Muscle of leg (tissue), 11 donors: ENCODE data around the gene ESRRA. TPM values are rescaled to one million over a fixed set of nuclear protein-coding genes. Genes with fewer than 3 reads are reported as not detected.
A peak's percentile ranks its signal among the peaks of the same experiment; 100 is the strongest.

Experiments
- DNase-seq: peaks from one replicate; pipeline ENCODE4 v3.0.0; 2013
- H3K27ac ChIP-seq: one replicate; pipeline ENCODE4 v1.5.1; 2013; ENCODE audit warnings: mild to moderate bottlenecking, low read length, control low read depth
- H3K27me3 ChIP-seq: one replicate; pipeline ENCODE4 v1.6.1; 2013; ENCODE audit warnings: low read length; ENCODE audit not compliant: control insufficient read depth, insufficient read depth
- H3K36me3 ChIP-seq: one replicate; pipeline ENCODE4 v1.6.1; 2013; ENCODE audit warnings: low read length; ENCODE audit not compliant: control insufficient read depth, insufficient read depth
- H3K4me1 ChIP-seq: one replicate; pipeline ENCODE4 v1.6.1; 2013; ENCODE audit warnings: low read length; ENCODE audit not compliant: control insufficient read depth, insufficient read depth
- H3K4me3 ChIP-seq: one replicate; pipeline ENCODE4 v1.5.1; 2013; ENCODE audit warnings: low read length, control low read depth
- H3K9me3 ChIP-seq: replicated peaks from 2 replicates; pipeline ENCODE4 v1.6.1; 2013; ENCODE audit warnings: low read depth, low read length; ENCODE audit not compliant: control insufficient read depth
- WGBS: methylation state at CpG from one replicate; pipeline ENCODE4 v1.1.5; 2013; ENCODE audit warnings: missing lambda C conversion rate; ENCODE audit not compliant: insufficient coverage; 5-methylcytosine and 5-hydroxymethylcytosine counted together
- polyA plus RNA-seq, 8 donors: library from polyadenylated mRNA; unstranded; fragments of 120-200 nt; gene quantifications; one replicate each; pipeline versions ENCODE4 v1.2.1 to v1.2.3, GENCODE V29; 2013; ENCODE audit warnings: inconsistent platforms in 1 of 8, low replicate concordance in 1 of 8; ENCODE audit not compliant: insufficient read length in 8 of 8, insufficient read depth in 1 of 8
- total RNA-seq: library from RNA; stranded (reverse); fragments of 120-200 nt; gene quantifications from one replicate; pipeline ENCODE4 v1.2.4, GENCODE V29; 2013

ESRRA gene
- total and polyA plus RNA-seq, 9 donors = 26.1 to 35.9 (median 30.1) TPM

- H3K36me3 ChIP-seq = peaks cover 34% of the 10 kb centered on the region
- H3K4me1 ChIP-seq = peaks cover 33% of the 10 kb centered on the region
- under 1% methylated on average over 70 of the region's 70 CpGs for WGBS
- no peaks in the 10 kb centered on the region for H3K27me3 ChIP-seq
- H3K4me3 ChIP-seq = peak within 1 kb of the TSS; percentile 92
- no peaks in the 10 kb centered on the region for H3K9me3 ChIP-seq
- H3K27ac ChIP-seq = peak within 1 kb of the TSS; percentile 69
- peak; percentile 86 for DNase-seq
Measured at GRCh38 chr11:64358907-64359711, 53.8 kb downstream of the ESRRA start, which contains the start of gene RPS6KA4. Gene RPS6KA4, plus strand, starts transcription at chr11:64359162. Its CDS starts 74 bp downstream, at chr11:64359236.

- 27% methylated on average over 33 of the region's 38 CpGs for WGBS
- no peaks in the 10 kb centered on the region for H3K27me3 ChIP-seq
- H3K27ac ChIP-seq = no peak overlapping the region
- H3K9me3 ChIP-seq = no peaks in the 10 kb centered on the region
- peaks cover 28% of the 10 kb centered on the region for H3K4me1 ChIP-seq
- peaks cover 39% of the 10 kb centered on the region for H3K36me3 ChIP-seq
- H3K4me3 ChIP-seq = peak overlapping the region; percentile 92
- no peak for DNase-seq
Measured at GRCh38 chr11:64359712-64360445, 54.6 kb downstream of the ESRRA start.

GRCh38 chr11:64360448-64360921 lies 55.2 kb downstream of the ESRRA start:
- Histone ChIP-seq H3K27me3 (no peaks in the 10 kb centered on the region), H3K4me1 (peaks cover 24% of the 10 kb centered on the region), H3K9me3 (no peaks in the 10 kb centered on the region), H3K27ac (no peak overlapping the region), H3K4me3 (no peak overlapping the region), H3K36me3 (peaks cover 45% of the 10 kb centered on the region)
- WGBS = 53% methylated on average over 3 of the region's 13 CpGs
- DNase-seq = no peak

- Histone ChIP-seq H3K4me3 (no peak overlapping the region), H3K27ac (no peak overlapping the region), H3K36me3 (peaks cover 55% of the 10 kb centered on the region), H3K27me3 (no peaks in the 10 kb centered on the region), H3K9me3 (no peaks in the 10 kb centered on the region), H3K4me1 (peaks cover 24% of the 10 kb centered on the region)
- DNase-seq = no peak
- 100% methylated on average over 2 of the region's 18 CpGs for WGBS
Measured at GRCh38 chr11:64361659-64362058, 56.3 kb downstream of the ESRRA start.

GRCh38 chr11:64362339-64362738 lies 57.0 kb downstream of the ESRRA start:
- Histone ChIP-seq H3K4me3 (no peak overlapping the region), H3K27me3 (no peaks in the 10 kb centered on the region), H3K27ac (no peak overlapping the region), H3K4me1 (peaks cover 24% of the 10 kb centered on the region), H3K9me3 (no peaks in the 10 kb centered on the region), H3K36me3 (peaks cover 55% of the 10 kb centered on the region)
- WGBS = 86% methylated on average over 8 of the region's 10 CpGs
- DNase-seq = no peak

GRCh38 chr11:64364435-64364834 lies 59.1 kb downstream of the ESRRA start:
- H3K36me3 ChIP-seq = peaks cover 65% of the 10 kb centered on the region
- 100% methylated on average over 1 of the region's 6 CpGs for WGBS

GRCh38 chr11:64364911-64365310 lies 59.6 kb downstream of the ESRRA start:
- WGBS = 43% methylated on average over 1 of the region's 4 CpGs
- Histone ChIP-seq H3K27ac (no peak overlapping the region), H3K9me3 (no peaks in the 10 kb centered on the region), H3K4me3 (no peak overlapping the region), H3K36me3 (peaks cover 69% of the 10 kb centered on the region), H3K4me1 (peaks cover 5% of the 10 kb centered on the region), H3K27me3 (no peaks in the 10 kb centered on the region)
- DNase-seq = no peak

More at GRCh38 chr11:64364435-64364834, 59.1 kb downstream of the ESRRA start:
- DNase-seq = no peak
- Histone ChIP-seq H3K9me3 (no peaks in the 10 kb centered on the region), H3K4me3 (no peak overlapping the region), H3K27me3 (no peaks in the 10 kb centered on the region), H3K4me1 (peaks cover 9% of the 10 kb centered on the region), H3K27ac (no peak overlapping the region)

Other genes starting within 250 kb of the ESRRA start
- 107 TPM for gene MACROD1, start 139.4 kb upstream of the ESRRA start, total RNA-seq
- 10 to 100 TPM; 46.1 to 82.9 (median 63.1) TPM for gene MACROD1, start 139.4 kb upstream of the ESRRA start, polyA plus RNA-seq
- gene STIP1, start 119.4 kb upstream of the ESRRA start, total RNA-seq = 90.7 TPM
- gene STIP1, start 119.4 kb upstream of the ESRRA start, polyA plus RNA-seq = 100 to 1,000 TPM; 120 to 141 (median 128) TPM
- gene FERMT3, start 98.8 kb upstream of the ESRRA start, total RNA-seq = 4.9 TPM
- 10 to 100 TPM in 5 of 8 donors, 1 to 10 TPM in 3; 6.0 to 12.2 (median 10.3) TPM for gene FERMT3, start 98.8 kb upstream of the ESRRA start, polyA plus RNA-seq
- 70.7 TPM for gene TRPT1, start 79.3 kb upstream of the ESRRA start, total RNA-seq
- 10 to 100 TPM; 42.3 to 78.9 (median 62.9) TPM for gene TRPT1, start 79.3 kb upstream of the ESRRA start, polyA plus RNA-seq
- 27.6 TPM for gene NUDT22, start 79.2 kb upstream of the ESRRA start, total RNA-seq
- gene NUDT22, start 79.2 kb upstream of the ESRRA start, polyA plus RNA-seq = 10 to 100 TPM; 16.2 to 25.8 (median 21.6) TPM
- gene DNAJC4, start 75.0 kb upstream of the ESRRA start, total RNA-seq = 13.6 TPM
- 10 to 100 TPM; 48.7 to 75.1 (median 53.1) TPM for gene DNAJC4, start 75.0 kb upstream of the ESRRA start, polyA plus RNA-seq
- 54.0 TPM for gene VEGFB, start 70.9 kb upstream of the ESRRA start, total RNA-seq
- gene VEGFB, start 70.9 kb upstream of the ESRRA start, polyA plus RNA-seq = 100 to 1,000 TPM in 3 of 8 donors, 10 to 100 TPM in 5; 86.1 to 109 (median 92.7) TPM
- 40.4 TPM for gene FKBP2, start 64.4 kb upstream of the ESRRA start, total RNA-seq
- gene FKBP2, start 64.4 kb upstream of the ESRRA start, polyA plus RNA-seq = 10 to 100 TPM; 40.6 to 60.6 (median 53.9) TPM
- 252 TPM for gene PPP1R14B, start 58.6 kb upstream of the ESRRA start, total RNA-seq
- 100 to 1,000 TPM; 170 to 222 (median 194) TPM for gene PPP1R14B, start 58.6 kb upstream of the ESRRA start, polyA plus RNA-seq
- gene PLCB3, start 54.0 kb upstream of the ESRRA start, total RNA-seq = 10.4 TPM
- gene PLCB3, start 54.0 kb upstream of the ESRRA start, polyA plus RNA-seq = 10 to 100 TPM in 7 of 8 donors, 1 to 10 TPM in 1; 9.9 to 17.6 (median 13.0) TPM
- 52.2 TPM for gene BAD, start 20.9 kb upstream of the ESRRA start, total RNA-seq
- 10 to 100 TPM; 28.0 to 38.8 (median 34.4) TPM for gene BAD, start 20.9 kb upstream of the ESRRA start, polyA plus RNA-seq
- gene GPR137, start 19.7 kb upstream of the ESRRA start, total RNA-seq = 7.7 TPM
- 10 to 100 TPM; 17.7 to 30.7 (median 20.0) TPM for gene GPR137, start 19.7 kb upstream of the ESRRA start, polyA plus RNA-seq
- 0.13 TPM for gene KCNK4, start 14.2 kb upstream of the ESRRA start, total RNA-seq
- under 1 TPM in 1 of 8 donors, not detected in 7; 0.08 TPM for gene KCNK4, start 14.2 kb upstream of the ESRRA start, polyA plus RNA-seq
- not detected for gene CATSPERZ, start 5.2 kb upstream of the ESRRA start, total RNA-seq
- under 1 TPM in 1 of 8 donors, not detected in 7; 0.14 TPM for gene CATSPERZ, start 5.2 kb upstream of the ESRRA start, polyA plus RNA-seq
- 306 TPM for gene TRMT112, start 12.0 kb downstream of the ESRRA start, total RNA-seq
- gene TRMT112, start 12.0 kb downstream of the ESRRA start, polyA plus RNA-seq = 100 to 1,000 TPM; 177 to 218 (median 197) TPM
- 144 TPM for gene PRDX5, start 12.6 kb downstream of the ESRRA start, total RNA-seq
- gene PRDX5, start 12.6 kb downstream of the ESRRA start, polyA plus RNA-seq = 100 to 1,000 TPM; 128 to 175 (median 165) TPM
- gene CCDC88B, start 34.7 kb downstream of the ESRRA start, total RNA-seq = 2.8 TPM
- gene CCDC88B, start 34.7 kb downstream of the ESRRA start, polyA plus RNA-seq = 1 to 10 TPM; 2.8 to 5.6 (median 4.5) TPM
- 14.1 TPM for gene RPS6KA4, start 53.6 kb downstream of the ESRRA start, total RNA-seq
- 10 to 100 TPM; 13.3 to 19.8 (median 16.0) TPM for gene RPS6KA4, start 53.6 kb downstream of the ESRRA start, polyA plus RNA-seq